Choroid plexus epithelial cell (primary cell): ENCODE results near the gene GGT5.
"Not testable (repeated sequence)": the region's sequence is repeated elsewhere in the genome, so short reads cannot be mapped to it uniquely, and the experiment has no call there.

ENCODE experiments used
- DNase-seq: peaks from one replicate; pipeline ENCODE4 v3.0.0-alpha.2; 2010; ENCODE audit warnings: low read depth
- H3K4me3 ChIP-seq: 2 replicates; pipeline ENCODE4 v1.5.1; 2011; ENCODE audit warnings: low read depth, mild to moderate bottlenecking, control low read depth, low read length, moderate library complexity
- TF ChIP-seq, protein P1 (sequence below): conservative IDR thresholded peaks from 2 replicates; pipeline ENCODE4 v1.5.1; 2011; ENCODE audit warnings: low read depth, mild to moderate bottlenecking, control low read depth, inconsistent platforms, low read length, moderate library complexity

The GGT5 gene, protein sequence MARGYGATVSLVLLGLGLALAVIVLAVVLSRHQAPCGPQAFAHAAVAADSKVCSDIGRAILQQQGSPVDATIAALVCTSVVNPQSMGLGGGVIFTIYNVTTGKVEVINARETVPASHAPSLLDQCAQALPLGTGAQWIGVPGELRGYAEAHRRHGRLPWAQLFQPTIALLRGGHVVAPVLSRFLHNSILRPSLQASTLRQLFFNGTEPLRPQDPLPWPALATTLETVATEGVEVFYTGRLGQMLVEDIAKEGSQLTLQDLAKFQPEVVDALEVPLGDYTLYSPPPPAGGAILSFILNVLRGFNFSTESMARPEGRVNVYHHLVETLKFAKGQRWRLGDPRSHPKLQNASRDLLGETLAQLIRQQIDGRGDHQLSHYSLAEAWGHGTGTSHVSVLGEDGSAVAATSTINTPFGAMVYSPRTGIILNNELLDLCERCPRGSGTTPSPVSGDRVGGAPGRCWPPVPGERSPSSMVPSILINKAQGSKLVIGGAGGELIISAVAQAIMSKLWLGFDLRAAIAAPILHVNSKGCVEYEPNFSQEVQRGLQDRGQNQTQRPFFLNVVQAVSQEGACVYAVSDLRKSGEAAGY

DNA sequence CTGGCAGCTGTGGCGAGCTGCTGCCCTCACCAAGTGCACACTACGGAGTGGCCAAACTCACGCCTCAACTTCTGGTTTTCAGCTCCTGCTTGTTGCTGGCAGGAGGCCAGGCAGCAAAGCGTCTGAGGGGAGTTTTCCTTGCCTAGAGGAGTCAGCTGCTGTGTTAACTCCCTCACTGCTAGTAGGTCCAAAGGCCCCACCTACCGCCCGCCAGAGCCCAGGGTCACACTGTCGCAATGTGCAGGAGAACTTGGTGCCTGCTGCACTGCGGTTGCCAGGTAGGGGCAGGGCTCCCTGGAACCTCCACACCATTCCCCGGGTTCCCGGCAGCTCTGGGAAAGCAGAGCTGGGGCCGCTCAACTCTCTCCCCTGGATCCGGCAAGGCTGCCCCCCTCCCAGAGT lies at the start of gene GGT5:
Gene GGT5, minus strand, starts transcription at position 53 of the 402 bp plus-strand sequence. CDS start 357 bp downstream, outside the sequence.
- DNase-seq, result peak; percentile 74
- H3K4me3 ChIP-seq, result peak within 1 kb of the TSS; percentile 75

DNA sequence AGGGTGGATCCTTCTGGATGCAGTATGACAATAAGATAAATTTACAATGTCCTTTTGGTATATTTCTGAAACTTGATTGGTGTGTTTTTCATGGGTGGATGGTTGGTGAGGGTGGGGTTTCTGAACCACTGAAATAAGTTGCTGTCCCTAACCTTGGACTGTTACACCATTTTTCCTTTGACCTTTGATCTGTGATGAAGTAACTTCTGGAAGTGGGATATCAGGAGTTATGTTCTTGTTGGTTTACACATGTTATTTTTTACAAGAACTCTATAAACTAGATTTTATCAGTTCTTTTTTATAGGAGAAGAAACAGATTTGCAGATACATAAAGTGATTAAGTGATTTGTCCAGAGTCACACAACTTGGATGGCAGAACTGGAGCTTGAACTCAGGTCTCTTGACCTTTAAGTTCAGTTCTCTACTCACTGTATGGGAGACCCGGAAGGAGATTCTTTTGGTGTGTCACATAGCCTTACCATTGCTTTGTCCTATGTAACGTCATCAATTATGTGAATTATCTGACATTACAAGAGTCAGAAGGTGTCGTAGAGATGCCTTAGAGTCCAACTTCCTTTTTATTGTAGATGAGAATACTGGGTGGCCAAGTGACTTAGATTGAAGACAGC lies 47.4 kb upstream of the GGT5 start:
- not testable (repeated sequence) for H3K4me3 ChIP-seq, DNase-seq

DNA sequence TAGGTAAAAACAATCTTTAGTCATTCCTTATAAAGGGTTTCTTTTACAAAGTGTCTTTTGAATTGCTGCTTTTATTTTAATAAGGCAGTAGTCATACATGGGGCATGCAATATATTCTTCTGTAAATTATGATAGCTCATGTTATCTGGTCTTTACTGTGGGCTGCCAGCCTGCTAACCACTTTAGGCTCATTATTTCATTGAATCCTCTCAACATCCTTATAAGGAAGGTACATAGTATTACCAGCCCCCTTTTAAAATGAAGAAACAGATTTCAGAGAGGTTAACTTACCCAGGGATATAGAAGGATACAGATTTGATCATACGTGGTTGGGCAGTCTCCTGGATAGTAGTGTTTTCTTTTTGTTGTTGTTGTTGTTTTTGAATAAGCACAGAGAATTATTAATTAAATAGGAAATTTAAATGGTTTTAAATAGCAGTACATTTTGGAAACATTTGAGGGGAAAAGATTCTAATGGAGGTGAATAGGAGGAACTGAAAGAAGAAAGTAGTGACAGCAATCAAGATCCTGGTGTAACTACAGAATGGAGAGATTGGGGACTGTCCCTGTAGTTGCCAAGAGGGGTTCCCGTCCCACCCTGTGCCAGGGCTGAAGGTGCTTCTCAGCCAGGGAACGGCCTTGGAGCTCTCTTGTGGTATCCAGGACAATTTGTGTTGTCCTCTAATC lies 46.8 kb upstream of the GGT5 start:
- H3K4me3 ChIP-seq, result no peak overlapping the region
- DNase-seq, result no peak
- TF ChIP-seq, protein P1, sequence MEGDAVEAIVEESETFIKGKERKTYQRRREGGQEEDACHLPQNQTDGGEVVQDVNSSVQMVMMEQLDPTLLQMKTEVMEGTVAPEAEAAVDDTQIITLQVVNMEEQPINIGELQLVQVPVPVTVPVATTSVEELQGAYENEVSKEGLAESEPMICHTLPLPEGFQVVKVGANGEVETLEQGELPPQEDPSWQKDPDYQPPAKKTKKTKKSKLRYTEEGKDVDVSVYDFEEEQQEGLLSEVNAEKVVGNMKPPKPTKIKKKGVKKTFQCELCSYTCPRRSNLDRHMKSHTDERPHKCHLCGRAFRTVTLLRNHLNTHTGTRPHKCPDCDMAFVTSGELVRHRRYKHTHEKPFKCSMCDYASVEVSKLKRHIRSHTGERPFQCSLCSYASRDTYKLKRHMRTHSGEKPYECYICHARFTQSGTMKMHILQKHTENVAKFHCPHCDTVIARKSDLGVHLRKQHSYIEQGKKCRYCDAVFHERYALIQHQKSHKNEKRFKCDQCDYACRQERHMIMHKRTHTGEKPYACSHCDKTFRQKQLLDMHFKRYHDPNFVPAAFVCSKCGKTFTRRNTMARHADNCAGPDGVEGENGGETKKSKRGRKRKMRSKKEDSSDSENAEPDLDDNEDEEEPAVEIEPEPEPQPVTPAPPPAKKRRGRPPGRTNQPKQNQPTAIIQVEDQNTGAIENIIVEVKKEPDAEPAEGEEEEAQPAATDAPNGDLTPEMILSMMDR, result no peak

DNA sequence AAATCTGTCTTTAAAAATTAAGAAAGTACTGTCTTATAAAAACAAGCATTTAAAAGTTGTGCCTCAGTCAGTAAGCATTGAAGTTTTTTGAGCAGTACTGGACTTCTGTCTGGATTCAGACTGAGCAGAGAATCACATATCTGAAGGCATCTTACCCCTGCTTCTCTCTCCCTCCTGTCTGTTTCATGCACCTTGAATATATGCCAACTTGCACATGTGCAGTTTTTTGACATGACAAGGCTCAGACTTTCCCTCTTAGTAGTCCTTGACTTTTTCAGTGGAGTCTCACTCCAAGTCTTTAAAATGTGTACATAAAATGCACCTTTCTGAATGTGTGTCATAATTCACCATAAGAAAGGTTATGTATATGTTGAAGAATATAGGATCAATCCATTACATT lies 45.6 kb upstream of the GGT5 start:
- H3K4me3 ChIP-seq, result no peak overlapping the region
- TF ChIP-seq, protein P1, result no peak
- no peak for DNase-seq

DNA sequence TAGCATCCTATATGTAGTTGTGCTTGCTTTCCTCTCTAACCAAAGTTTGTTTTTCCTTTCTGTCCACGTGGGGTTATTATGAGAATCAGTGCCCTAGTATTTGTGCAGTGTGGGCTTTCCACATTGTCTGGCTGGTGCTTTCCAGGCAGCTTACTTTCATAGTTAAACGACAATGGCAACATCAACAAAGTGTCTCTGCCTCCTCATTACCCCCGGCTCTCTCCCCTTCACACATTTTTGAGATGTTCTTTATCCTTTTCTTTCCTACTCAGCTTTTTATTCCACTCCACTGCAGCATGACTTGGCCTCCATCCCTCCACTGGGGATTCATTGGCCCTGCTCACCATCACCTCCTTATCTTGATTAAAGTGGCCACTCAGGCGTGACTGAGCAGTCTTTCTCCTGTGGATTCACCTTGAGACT lies 44.9 kb upstream of the GGT5 start:
- no peak overlapping the region for H3K4me3 ChIP-seq

DNA sequence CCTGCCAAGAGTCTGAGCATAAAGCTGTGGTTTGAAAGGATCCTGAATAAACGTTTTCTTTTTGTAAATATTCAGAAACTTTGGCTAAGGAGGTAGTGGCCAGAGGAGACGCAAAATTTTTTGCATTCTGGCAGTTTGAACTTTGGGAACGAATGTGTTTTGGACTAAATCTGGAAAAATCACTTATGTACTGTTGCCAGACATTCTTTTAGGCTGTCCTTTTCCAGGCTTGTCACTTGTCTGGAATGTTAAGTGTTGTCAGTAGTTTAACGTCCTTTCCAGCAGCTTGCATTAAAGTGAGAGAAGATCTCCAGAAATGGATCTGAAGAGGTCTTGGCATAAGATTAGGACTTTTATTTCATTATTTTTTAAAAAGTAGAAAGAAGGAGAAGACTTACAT lies 44.2 kb upstream of the GGT5 start:
- H3K4me3 ChIP-seq, result no peak overlapping the region
- TF ChIP-seq, protein P1, result no peak
- peak; percentile 63 for DNase-seq

More for the DNA sequence above, 44.9 kb upstream of the GGT5 start:
- TF ChIP-seq, protein P1, result no peak
- no peak for DNase-seq

DNA sequence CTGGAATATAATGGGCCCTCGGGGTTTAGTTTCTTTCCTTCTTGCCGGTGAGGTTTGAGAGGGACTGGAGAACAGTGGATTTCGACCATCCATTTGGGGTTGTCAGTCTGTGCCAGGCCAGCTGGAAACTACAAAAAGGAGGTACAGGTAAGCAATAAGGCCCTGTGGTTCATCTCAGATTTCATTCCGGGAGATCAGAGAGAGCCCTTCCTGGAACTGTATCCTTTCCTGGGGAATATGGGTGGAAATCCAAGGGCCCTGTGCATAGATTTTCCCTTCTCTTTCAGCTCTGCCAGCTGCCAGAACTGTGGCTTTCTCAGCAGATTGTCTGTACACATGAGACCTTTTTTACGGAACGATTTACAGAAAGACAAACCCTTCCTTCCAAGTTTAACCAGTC lies 42.9 kb upstream of the GGT5 start:
- DNase-seq, H3K4me3 ChIP-seq: not testable (repeated sequence)

DNA sequence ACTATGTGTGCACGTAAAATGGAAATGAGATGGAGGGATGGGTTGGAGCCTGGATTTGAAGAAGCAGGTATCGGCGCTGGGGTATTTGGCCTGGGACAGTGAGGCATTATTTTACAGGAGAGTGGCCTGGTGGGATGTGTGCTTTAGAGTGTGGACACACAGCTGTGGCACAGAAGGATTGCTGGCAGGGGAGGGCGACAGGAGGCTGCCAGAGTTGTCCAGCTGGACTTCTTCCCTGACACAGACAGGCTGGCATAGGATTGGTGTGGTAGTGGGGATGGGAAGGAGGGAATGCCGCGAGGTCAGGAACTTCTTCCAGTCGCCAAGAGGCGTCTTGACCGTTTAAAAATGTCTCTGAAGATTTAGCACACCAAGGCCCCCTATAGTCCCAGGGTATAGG lies 42.3 kb upstream of the GGT5 start:
- DNase-seq, H3K4me3 ChIP-seq: not testable (repeated sequence)
